Measurements from ENCODE around the gene TMED1. TPM values are rescaled to one million over a fixed set of nuclear protein-coding genes. Genes with fewer than 3 reads are reported as not detected.

TMED1 gene
- total RNA-seq, 1 donor from 2014 or later, result 30.9 TPM

- Mint-ChIP-seq H3K27me3 (no peaks in the 10 kb centered on the region), H3K4me1 (ENCODE audit: unreplicated experiment) (no peaks in the 10 kb centered on the region), H3K36me3 (peaks cover 17% of the 10 kb centered on the region), H3K9me3 (no peaks in the 10 kb centered on the region), H3K27ac (no peak overlapping the region), H3K4me3 (no peak overlapping the region)
- no peak for DNase-seq (ENCODE audit: extremely low spot score, unreplicated experiment)
- no peak for TF ChIP-seq CTCF (conservative IDR thresholded peaks at IDR 0.05)
Observed at GRCh38 chr19:10788146-10788545, 47.9 kb downstream of the TMED1 start.

- H3K36me3 Mint-ChIP-seq, result peaks cover 23% of the 10 kb centered on the region
- no peaks in the 10 kb centered on the region for H3K9me3 Mint-ChIP-seq
- H3K4me3 Mint-ChIP-seq, result no peak overlapping the region
- H3K4me1 Mint-ChIP-seq (ENCODE audit: unreplicated experiment), result no peaks in the 10 kb centered on the region
- no peak for DNase-seq (ENCODE audit: extremely low spot score, unreplicated experiment)
- no peak overlapping the region for H3K27ac Mint-ChIP-seq
- no peak for TF ChIP-seq CTCF (conservative IDR thresholded peaks at IDR 0.05)
- H3K27me3 Mint-ChIP-seq, result no peaks in the 10 kb centered on the region
Observed at GRCh38 chr19:10784257-10784656, 51.8 kb downstream of the TMED1 start.

GRCh38 chr19:10782795-10783194, 53.2 kb downstream of the TMED1 start:
- H3K36me3 Mint-ChIP-seq, result peaks cover 23% of the 10 kb centered on the region
- no peaks in the 10 kb centered on the region for H3K27me3 Mint-ChIP-seq
- no peaks in the 10 kb centered on the region for H3K9me3 Mint-ChIP-seq
- no peak overlapping the region for H3K27ac Mint-ChIP-seq
- TF ChIP-seq CTCF (conservative IDR thresholded peaks at IDR 0.05), result no peak
- no peak for DNase-seq (ENCODE audit: extremely low spot score, unreplicated experiment)
- H3K4me3 Mint-ChIP-seq, result no peak overlapping the region
- no peaks in the 10 kb centered on the region for H3K4me1 Mint-ChIP-seq (ENCODE audit: unreplicated experiment)

Small RNAs within 50 kb of the gene (microRNA-seq; reads per million reads assigned to microRNA genes)
- gene MIR199A1, result not detected
- gene MIR6793, result 1.7 reads per million

Other genes starting within 250 kb of the TMED1 start
- 45.2 and 104 TPM in 2 replicates for gene AP1M2, start 248.9 kb downstream of the TMED1 start, total RNA-seq (ENCODE audit: low replicate concordance)
- 148 and 227 TPM in 2 replicates for gene SLC44A2, start 210.7 kb downstream of the TMED1 start, total RNA-seq (ENCODE audit: low replicate concordance)
- gene ILF3, start 181.9 kb downstream of the TMED1 start, total RNA-seq (ENCODE audit: low replicate concordance), result 297 and 524 TPM in 2 replicates
- 39.2 and 67.7 TPM in 2 replicates for gene QTRT1, start 134.8 kb downstream of the TMED1 start, total RNA-seq (ENCODE audit: low replicate concordance)
- gene DNM2, start 118.1 kb downstream of the TMED1 start, total RNA-seq (ENCODE audit: low replicate concordance), result 119 and 123 TPM in 2 replicates
- gene C19orf38, start 12.2 kb upstream of the TMED1 start, total RNA-seq (ENCODE audit: low replicate concordance), result 0.45 and 1.1 TPM in 2 replicates
- 81.9 and 104 TPM in 2 replicates for gene CARM1, start 35.3 kb upstream of the TMED1 start, total RNA-seq (ENCODE audit: low replicate concordance)
- 58.5 and 124 TPM in 2 replicates for gene YIPF2, start 92.4 kb upstream of the TMED1 start, total RNA-seq (ENCODE audit: low replicate concordance)
- 31.8 and 33.7 TPM in 2 replicates for gene TIMM29, start 92.6 kb upstream of the TMED1 start, total RNA-seq (ENCODE audit: low replicate concordance)
- 182 and 244 TPM in 2 replicates for gene SMARCA4, start 124.8 kb upstream of the TMED1 start, total RNA-seq (ENCODE audit: low replicate concordance)